ENCODE measurements around the gene PLIN3. TPM values are rescaled to one million over a fixed set of nuclear protein-coding genes. Genes with fewer than 3 reads are reported as not detected.

Gene PLIN3
- total and polyA plus RNA-seq, 2 donors (not counting 1 experiment from before 2014, with no cell fraction given), result 27.6 to 34.3 TPM

DNA sequence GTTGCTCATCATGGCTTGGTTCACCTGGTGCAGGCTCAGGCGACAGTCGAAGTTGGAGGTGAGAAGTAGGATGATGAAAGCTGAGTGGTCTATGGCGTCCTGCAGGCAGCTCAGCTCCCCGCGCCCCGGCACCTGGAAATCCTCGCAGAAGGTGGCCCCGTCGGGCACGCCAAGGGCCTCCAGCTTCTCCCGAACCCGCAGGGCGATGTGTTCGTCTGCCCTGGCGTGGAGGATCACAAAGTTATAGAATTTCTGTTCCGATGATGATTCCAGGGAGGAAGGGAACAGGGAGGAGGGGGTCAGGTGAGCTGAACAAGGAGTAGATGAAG, 50.6 kb downstream of the PLIN3 start:
- Histone ChIP-seq H3K9ac (ENCODE audit: low read length) (no peak overlapping the region), H3K27ac (ENCODE audit: low read length in 2 of 2) (no peak overlapping the region), H4K20me1 (ENCODE audit: control insufficient read depth, insufficient read depth, low read length, poor library complexity, severe bottlenecking) (peaks cover 10% of the 10 kb centered on the region), H3K9me3 (ENCODE audit: control extremely low read depth in 1 of 3, control insufficient read depth in 2 of 3, insufficient read depth in 1 of 3, low read length in 2 of 3) (peaks cover 0 to 3% (median 0%) of the 10 kb centered on the region in 3 donors), H3K79me2 (ENCODE audit: control insufficient read depth, insufficient read depth, low read length) (peaks cover 41% of the 10 kb centered on the region), H2AFZ (ENCODE audit: insufficient read depth, low read depth, low read length, poor library complexity, severe bottlenecking) (no peak overlapping the region), H3K4me3 (ENCODE audit: control extremely low read depth in 1 of 5, extremely low read depth in 1 of 5, insufficient read depth in 1 of 5, low read depth in 2 of 5, low read length in 4 of 5) (no peak overlapping the region), H3K36me3 (replicated peaks in 1 of 2; ENCODE audit: control extremely low read depth in 1 of 2, control insufficient read depth in 1 of 2, extremely low read depth in 1 of 2, insufficient read depth in 2 of 2, low read length in 1 of 2) (peaks cover 0 to 19% of the 10 kb centered on the region in 2 experiments), H3K4me1 (ENCODE audit: control insufficient read depth in 2 of 2, insufficient read depth in 2 of 2, low read length in 2 of 2) (peaks cover 7 to 13% of the 10 kb centered on the region in 2 donors), H3K27me3 (replicated peaks in 1 of 4; ENCODE audit: control extremely low read depth in 1 of 4, control insufficient read depth in 3 of 4, insufficient read depth in 4 of 4, low read length in 3 of 4) (no peaks in the 10 kb centered on the region), H3K4me2 (replicated peaks; ENCODE audit: low read depth, low read length, poor library complexity, severe bottlenecking) (no peak overlapping the region)
- DNase-seq (no peak), ATAC-seq (ENCODE audit: low read depth) (no peak)
- Mint-ChIP-seq H3K27me3 (no peaks in the 10 kb centered on the region), H3K4me1 (peaks cover 18% of the 10 kb centered on the region), H3K4me3 (no peak overlapping the region), H3K27ac (no peak overlapping the region), H3K9me3 (ENCODE audit: insufficient read depth) (no peaks in the 10 kb centered on the region)
- no peak for TF ChIP-seq EZH2 (IDR thresholded peaks at IDR 0.05; ENCODE audit: borderline replicate concordance, insufficient read depth, low read depth, low read length, poor library complexity, severe bottlenecking)
- TF ChIP-seq, protein P1, sequence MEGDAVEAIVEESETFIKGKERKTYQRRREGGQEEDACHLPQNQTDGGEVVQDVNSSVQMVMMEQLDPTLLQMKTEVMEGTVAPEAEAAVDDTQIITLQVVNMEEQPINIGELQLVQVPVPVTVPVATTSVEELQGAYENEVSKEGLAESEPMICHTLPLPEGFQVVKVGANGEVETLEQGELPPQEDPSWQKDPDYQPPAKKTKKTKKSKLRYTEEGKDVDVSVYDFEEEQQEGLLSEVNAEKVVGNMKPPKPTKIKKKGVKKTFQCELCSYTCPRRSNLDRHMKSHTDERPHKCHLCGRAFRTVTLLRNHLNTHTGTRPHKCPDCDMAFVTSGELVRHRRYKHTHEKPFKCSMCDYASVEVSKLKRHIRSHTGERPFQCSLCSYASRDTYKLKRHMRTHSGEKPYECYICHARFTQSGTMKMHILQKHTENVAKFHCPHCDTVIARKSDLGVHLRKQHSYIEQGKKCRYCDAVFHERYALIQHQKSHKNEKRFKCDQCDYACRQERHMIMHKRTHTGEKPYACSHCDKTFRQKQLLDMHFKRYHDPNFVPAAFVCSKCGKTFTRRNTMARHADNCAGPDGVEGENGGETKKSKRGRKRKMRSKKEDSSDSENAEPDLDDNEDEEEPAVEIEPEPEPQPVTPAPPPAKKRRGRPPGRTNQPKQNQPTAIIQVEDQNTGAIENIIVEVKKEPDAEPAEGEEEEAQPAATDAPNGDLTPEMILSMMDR (IDR thresholded peaks at IDR 0.05), result no peak
- ChIA-PET POLR2A (interaction anchor here (0.6 kb wide), 1 partner anchor 1548 kb away, joined by 5 read pairs; no protein-coding TSS in a partner anchor), CTCF (interaction anchor here (0.8 to 16.3 kb wide), 5 partner anchors 7 to 34 kb away, joined by 3 to 612 read pairs (median 4); no protein-coding TSS in a partner anchor)
- intact Hi-C loops (cut with micrococcal nuclease), result no loop called here
- WGBS (ENCODE audit: insufficient coverage), result 94% methylated on average over 10 of the region's 16 CpGs

DNA sequence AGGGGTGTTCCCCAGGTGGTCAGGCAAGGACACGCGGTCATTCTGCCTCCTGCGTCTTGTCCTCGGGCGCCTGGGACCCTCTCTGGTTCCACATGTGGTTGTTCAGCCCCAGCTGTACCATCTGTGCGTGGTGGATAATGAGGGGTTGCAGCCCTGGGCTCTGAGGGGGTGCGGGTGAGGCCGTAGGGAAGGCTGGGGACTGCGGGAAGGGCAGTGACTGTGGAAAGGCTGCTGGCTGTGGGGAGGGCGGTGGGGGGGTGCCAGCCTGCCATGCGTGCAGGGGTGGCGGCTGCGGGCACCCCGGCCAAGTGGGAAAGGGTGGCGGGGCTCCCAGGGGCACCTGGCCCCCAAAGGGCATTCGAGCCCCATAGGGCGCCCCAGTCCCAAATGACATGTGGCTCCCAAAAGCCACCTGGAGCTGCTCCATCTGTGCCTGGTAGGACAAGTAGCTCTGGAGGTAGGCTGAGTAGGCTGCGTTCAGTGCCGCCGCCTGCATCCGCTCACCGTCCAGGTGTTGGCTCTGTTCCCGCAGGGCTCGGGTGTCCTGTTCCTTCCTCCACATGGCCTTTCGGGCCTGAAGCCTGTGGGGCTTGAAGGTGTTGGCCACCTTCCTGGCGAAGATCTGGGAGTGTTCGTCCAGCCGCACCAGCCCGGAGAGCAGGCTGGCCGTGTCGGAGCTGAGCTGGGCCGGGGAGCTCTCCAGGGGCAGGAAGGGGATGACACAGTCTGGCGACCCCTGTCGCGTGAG, 51.1 kb downstream of the PLIN3 start:
- peak overlapping the region; percentile 69 for H3K4me2 ChIP-seq (replicated peaks; ENCODE audit: low read depth, low read length, poor library complexity, severe bottlenecking)
- H3K4me1 ChIP-seq (ENCODE audit: control insufficient read depth in 2 of 2, insufficient read depth in 2 of 2, low read length in 2 of 2), result peaks cover 8 to 18% of the 10 kb centered on the region in 2 donors
- DNase-seq, result no peak
- CTCF ChIA-PET, result interaction anchor here (0.8 to 16.3 kb wide), 5 partner anchors 7 to 35 kb away, joined by 3 to 612 read pairs (median 4); no protein-coding TSS in a partner anchor
- intact Hi-C loops (cut with micrococcal nuclease), result no loop called here
- peak overlapping the region; percentile 3 to 12 for H3K27ac ChIP-seq (ENCODE audit: low read length in 2 of 2)
- peak overlapping the region; percentile 5 for H2AFZ ChIP-seq (ENCODE audit: insufficient read depth, low read depth, low read length, poor library complexity, severe bottlenecking)
- TF ChIP-seq EZH2 (IDR thresholded peaks at IDR 0.05; ENCODE audit: borderline replicate concordance, insufficient read depth, low read depth, low read length, poor library complexity, severe bottlenecking), result no peak
- TF ChIP-seq, protein P1 (IDR thresholded peaks at IDR 0.05), result no peak
- H3K4me3 ChIP-seq (ENCODE audit: control extremely low read depth in 1 of 5, extremely low read depth in 1 of 5, insufficient read depth in 1 of 5, low read depth in 2 of 5, low read length in 4 of 5), result peak overlapping the region in 1 of 5 experiments; percentile 57
- H3K27me3 Mint-ChIP-seq, result no peaks in the 10 kb centered on the region
- H3K27me3 ChIP-seq (replicated peaks in 1 of 4; ENCODE audit: control extremely low read depth in 1 of 4, control insufficient read depth in 3 of 4, insufficient read depth in 4 of 4, low read length in 3 of 4), result no peaks in the 10 kb centered on the region
- no peak overlapping the region for H3K4me3 Mint-ChIP-seq
- no peak for ATAC-seq (ENCODE audit: low read depth)
- POLR2A ChIA-PET, result interaction anchor here (0.6 kb wide), 1 partner anchor 1549 kb away, joined by 5 read pairs; no protein-coding TSS in a partner anchor
- peaks cover 0 to 19% of the 10 kb centered on the region in 2 experiments for H3K36me3 ChIP-seq (replicated peaks in 1 of 2; ENCODE audit: control extremely low read depth in 1 of 2, control insufficient read depth in 1 of 2, extremely low read depth in 1 of 2, insufficient read depth in 2 of 2, low read length in 1 of 2)
- peaks cover 9% of the 10 kb centered on the region for H4K20me1 ChIP-seq (ENCODE audit: control insufficient read depth, insufficient read depth, low read length, poor library complexity, severe bottlenecking)
- H3K27ac Mint-ChIP-seq, result no peak overlapping the region
- H3K79me2 ChIP-seq (ENCODE audit: control insufficient read depth, insufficient read depth, low read length), result peaks cover 39% of the 10 kb centered on the region
- whole genome bisulfite sequencing (ENCODE audit: insufficient coverage), result 97% methylated on average over 35 of the region's 35 CpGs
- H3K9me3 ChIP-seq (ENCODE audit: control extremely low read depth in 1 of 3, control insufficient read depth in 2 of 3, insufficient read depth in 1 of 3, low read length in 2 of 3), result peaks cover 0 to 8% (median 0%) of the 10 kb centered on the region in 3 donors
- peak overlapping the region; percentile 42 for H3K9ac ChIP-seq (ENCODE audit: low read length)
- H3K4me1 Mint-ChIP-seq, result peaks cover 22% of the 10 kb centered on the region
- no peaks in the 10 kb centered on the region for H3K9me3 Mint-ChIP-seq (ENCODE audit: insufficient read depth)
